NOMO-1 (cell line): ENCODE measurements around the gene ZNF391.
"Not testable (repeated sequence)": the region's sequence is repeated elsewhere in the genome, so short reads cannot be mapped to it uniquely, and the experiment has no call there.

ENCODE experiments used
- DNase-seq, 2 experiments: peaks; one replicate each; lab custom pipeline; 2025; ENCODE audit not compliant: unreplicated experiment in 2 of 2; lab: John Stamatoyannopoulos, UW

Gene ZNF391

GRCh38 chr6:27419363-27419762 lies 30.8 kb downstream of the ZNF391 start:
- DNase-seq = no peak

GRCh38 chr6:27422651-27423332 lies 34.2 kb downstream of the ZNF391 start:
- DNase-seq = no peak

GRCh38 chr6:27424851-27425250 lies 36.3 kb downstream of the ZNF391 start:
- DNase-seq = not testable (repeated sequence)

GRCh38 chr6:27426045-27426620 lies 37.6 kb downstream of the ZNF391 start:
- no peak for DNase-seq

GRCh38 chr6:27428502-27428901 lies 39.9 kb downstream of the ZNF391 start:
- no peak for DNase-seq

- DNase-seq = no peak
These were observed 40.4 kb downstream of the ZNF391 start for GRCh38 chr6:27428966-27429365.

GRCh38 chr6:27433714-27434113 lies 45.2 kb downstream of the ZNF391 start:
- DNase-seq = no peak

GRCh38 chr6:27439371-27439770 lies 50.8 kb downstream of the ZNF391 start:
- no peak for DNase-seq

- DNase-seq = no peak
These were observed 52.4 kb downstream of the ZNF391 start for GRCh38 chr6:27441001-27441400.

- DNase-seq = no peak
These were observed 54.4 kb downstream of the ZNF391 start for GRCh38 chr6:27442932-27443331.

GRCh38 chr6:27448456-27448855 lies 59.9 kb downstream of the ZNF391 start:
- no peak for DNase-seq

- DNase-seq = no peak
These were observed 63.3 kb downstream of the ZNF391 start for GRCh38 chr6:27451660-27452390.

- DNase-seq = no peak
These were observed 63.9 kb downstream of the ZNF391 start for GRCh38 chr6:27452496-27452897.
